Measurements from ENCODE around the gene RNF207.

GRCh38 chr1:6269296-6269695 lies 63.4 kb downstream of the RNF207 start:
- TF ChIP-seq ZNF404 (tag by site-specific recombination; IDR thresholded peaks at IDR 0.05) (no peak), YY1 (tag by site-specific recombination; IDR thresholded peaks at IDR 0.05) (no peak), ZBTB21 (tag by site-specific recombination; IDR thresholded peaks at IDR 0.05) (no peak), CTCF (tag by site-specific recombination; IDR thresholded peaks at IDR 0.05) (no peak), ZNF10 (tag by site-specific recombination; IDR thresholded peaks at IDR 0.05) (no peak), ZBTB48 (tag by site-specific recombination; IDR thresholded peaks at IDR 0.05) (no peak), ZNF561 (tag by site-specific recombination; IDR thresholded peaks at IDR 0.05; ENCODE audit: borderline replicate concordance) (no peak), BCL6B (tag by site-specific recombination; IDR thresholded peaks at IDR 0.05) (no peak), ZNF394 (tag by site-specific recombination; IDR thresholded peaks at IDR 0.05; ENCODE audit: borderline replicate concordance) (no peak)
- TF ChIP-seq, protein P1, sequence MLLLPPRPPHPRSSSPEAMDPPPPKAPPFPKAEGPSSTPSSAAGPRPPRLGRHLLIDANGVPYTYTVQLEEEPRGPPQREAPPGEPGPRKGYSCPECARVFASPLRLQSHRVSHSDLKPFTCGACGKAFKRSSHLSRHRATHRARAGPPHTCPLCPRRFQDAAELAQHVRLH (tag by site-specific recombination; IDR thresholded peaks at IDR 0.05): no peak
- TF ChIP-seq, protein P2, sequence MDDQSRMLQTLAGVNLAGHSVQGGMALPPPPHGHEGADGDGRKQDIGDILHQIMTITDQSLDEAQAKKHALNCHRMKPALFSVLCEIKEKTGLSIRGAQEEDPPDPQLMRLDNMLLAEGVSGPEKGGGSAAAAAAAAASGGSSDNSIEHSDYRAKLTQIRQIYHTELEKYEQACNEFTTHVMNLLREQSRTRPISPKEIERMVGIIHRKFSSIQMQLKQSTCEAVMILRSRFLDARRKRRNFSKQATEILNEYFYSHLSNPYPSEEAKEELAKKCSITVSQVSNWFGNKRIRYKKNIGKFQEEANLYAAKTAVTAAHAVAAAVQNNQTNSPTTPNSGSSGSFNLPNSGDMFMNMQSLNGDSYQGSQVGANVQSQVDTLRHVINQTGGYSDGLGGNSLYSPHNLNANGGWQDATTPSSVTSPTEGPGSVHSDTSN (CRISPR knock-in tag; IDR thresholded peaks at IDR 0.05): no peak
- TF ChIP-seq, protein P3, sequence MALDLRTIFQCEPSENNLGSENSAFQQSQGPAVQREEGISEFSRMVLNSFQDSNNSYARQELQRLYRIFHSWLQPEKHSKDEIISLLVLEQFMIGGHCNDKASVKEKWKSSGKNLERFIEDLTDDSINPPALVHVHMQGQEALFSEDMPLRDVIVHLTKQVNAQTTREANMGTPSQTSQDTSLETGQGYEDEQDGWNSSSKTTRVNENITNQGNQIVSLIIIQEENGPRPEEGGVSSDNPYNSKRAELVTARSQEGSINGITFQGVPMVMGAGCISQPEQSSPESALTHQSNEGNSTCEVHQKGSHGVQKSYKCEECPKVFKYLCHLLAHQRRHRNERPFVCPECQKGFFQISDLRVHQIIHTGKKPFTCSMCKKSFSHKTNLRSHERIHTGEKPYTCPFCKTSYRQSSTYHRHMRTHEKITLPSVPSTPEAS (tag by site-specific recombination; IDR thresholded peaks at IDR 0.05): no peak
- TF ChIP-seq, protein P4, sequence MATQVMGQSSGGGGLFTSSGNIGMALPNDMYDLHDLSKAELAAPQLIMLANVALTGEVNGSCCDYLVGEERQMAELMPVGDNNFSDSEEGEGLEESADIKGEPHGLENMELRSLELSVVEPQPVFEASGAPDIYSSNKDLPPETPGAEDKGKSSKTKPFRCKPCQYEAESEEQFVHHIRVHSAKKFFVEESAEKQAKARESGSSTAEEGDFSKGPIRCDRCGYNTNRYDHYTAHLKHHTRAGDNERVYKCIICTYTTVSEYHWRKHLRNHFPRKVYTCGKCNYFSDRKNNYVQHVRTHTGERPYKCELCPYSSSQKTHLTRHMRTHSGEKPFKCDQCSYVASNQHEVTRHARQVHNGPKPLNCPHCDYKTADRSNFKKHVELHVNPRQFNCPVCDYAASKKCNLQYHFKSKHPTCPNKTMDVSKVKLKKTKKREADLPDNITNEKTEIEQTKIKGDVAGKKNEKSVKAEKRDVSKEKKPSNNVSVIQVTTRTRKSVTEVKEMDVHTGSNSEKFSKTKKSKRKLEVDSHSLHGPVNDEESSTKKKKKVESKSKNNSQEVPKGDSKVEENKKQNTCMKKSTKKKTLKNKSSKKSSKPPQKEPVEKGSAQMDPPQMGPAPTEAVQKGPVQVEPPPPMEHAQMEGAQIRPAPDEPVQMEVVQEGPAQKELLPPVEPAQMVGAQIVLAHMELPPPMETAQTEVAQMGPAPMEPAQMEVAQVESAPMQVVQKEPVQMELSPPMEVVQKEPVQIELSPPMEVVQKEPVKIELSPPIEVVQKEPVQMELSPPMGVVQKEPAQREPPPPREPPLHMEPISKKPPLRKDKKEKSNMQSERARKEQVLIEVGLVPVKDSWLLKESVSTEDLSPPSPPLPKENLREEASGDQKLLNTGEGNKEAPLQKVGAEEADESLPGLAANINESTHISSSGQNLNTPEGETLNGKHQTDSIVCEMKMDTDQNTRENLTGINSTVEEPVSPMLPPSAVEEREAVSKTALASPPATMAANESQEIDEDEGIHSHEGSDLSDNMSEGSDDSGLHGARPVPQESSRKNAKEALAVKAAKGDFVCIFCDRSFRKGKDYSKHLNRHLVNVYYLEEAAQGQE (tag by site-specific recombination; IDR thresholded peaks at IDR 0.05): no peak
- TF ChIP-seq, protein P5, sequence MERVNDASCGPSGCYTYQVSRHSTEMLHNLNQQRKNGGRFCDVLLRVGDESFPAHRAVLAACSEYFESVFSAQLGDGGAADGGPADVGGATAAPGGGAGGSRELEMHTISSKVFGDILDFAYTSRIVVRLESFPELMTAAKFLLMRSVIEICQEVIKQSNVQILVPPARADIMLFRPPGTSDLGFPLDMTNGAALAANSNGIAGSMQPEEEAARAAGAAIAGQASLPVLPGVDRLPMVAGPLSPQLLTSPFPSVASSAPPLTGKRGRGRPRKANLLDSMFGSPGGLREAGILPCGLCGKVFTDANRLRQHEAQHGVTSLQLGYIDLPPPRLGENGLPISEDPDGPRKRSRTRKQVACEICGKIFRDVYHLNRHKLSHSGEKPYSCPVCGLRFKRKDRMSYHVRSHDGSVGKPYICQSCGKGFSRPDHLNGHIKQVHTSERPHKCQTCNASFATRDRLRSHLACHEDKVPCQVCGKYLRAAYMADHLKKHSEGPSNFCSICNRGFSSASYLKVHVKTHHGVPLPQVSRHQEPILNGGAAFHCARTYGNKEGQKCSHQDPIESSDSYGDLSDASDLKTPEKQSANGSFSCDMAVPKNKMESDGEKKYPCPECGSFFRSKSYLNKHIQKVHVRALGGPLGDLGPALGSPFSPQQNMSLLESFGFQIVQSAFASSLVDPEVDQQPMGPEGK (tag by site-specific recombination; IDR thresholded peaks at IDR 0.05): no peak

Data from HEK293 (cell line).